Measurements from ENCODE around the gene GPC6. TPM values are rescaled to one million over a fixed set of nuclear protein-coding genes. Genes with fewer than 3 reads are reported as not detected.
A peak's percentile ranks its signal among the peaks of the same experiment; 100 is the strongest.

Gene GPC6
- polyA plus RNA-seq, 10 donors = 8.0 to 21.9 (median 15.3) TPM

DNA sequence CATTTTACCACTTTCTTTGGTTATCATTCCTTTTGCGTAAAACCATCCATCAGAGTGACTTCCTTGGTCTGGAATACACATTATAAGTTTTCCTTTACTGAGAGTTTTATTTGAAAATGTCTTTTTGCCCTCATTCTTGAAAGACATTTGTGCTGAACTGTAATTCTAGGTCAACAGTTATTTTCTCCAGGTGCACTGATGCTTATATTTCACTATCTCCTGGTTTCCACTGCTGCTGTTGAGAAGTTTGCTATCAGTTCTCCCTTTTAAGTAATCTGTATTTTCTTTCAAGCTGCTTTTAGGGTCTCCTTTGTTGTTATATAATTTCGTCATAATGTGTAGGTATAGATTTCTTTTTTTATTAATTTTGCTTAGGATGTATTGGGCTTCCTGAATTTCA is 1092.9 kb downstream of the GPC6 start:
- DNase-seq = no peak

- no peak for DNase-seq
Observed at GRCh38 chr13:94322925-94323763, 1096.5 kb downstream of the GPC6 start.

- DNase-seq = no peak
Observed at GRCh38 chr13:94323764-94324758, 1097.5 kb downstream of the GPC6 start.

- no peak for DNase-seq
Observed at GRCh38 chr13:94324767-94325540, 1098.3 kb downstream of the GPC6 start.

DNA sequence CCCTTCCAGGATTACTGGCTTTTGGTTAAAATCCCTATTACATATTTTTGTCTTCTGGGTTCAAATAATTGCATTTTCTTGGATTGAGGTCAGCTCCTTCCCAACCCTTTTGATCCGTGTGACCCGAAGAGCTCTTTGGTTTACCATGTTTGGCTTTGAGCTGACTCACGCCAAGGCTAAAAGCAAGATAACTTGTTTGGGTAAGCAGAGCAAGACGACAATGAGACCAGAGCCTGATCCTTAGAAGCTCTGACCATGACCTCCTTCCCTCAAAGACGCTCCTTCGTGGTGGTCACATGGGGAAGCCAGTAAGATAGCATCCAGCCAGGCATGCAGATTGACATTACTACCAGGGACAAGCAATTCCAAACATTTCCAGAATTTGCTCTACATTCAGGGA is 1099.0 kb downstream of the GPC6 start:
- DNase-seq = no peak

- no peak for DNase-seq
Observed at GRCh38 chr13:94327318-94327717, 1100.7 kb downstream of the GPC6 start.

- DNase-seq = no peak
Observed at GRCh38 chr13:94328381-94329041, 1101.9 kb downstream of the GPC6 start.

GRCh38 chr13:94329277-94329676 is 1102.7 kb downstream of the GPC6 start:
- peak in 1 of 3 donors; percentile 76 for DNase-seq

DNA sequence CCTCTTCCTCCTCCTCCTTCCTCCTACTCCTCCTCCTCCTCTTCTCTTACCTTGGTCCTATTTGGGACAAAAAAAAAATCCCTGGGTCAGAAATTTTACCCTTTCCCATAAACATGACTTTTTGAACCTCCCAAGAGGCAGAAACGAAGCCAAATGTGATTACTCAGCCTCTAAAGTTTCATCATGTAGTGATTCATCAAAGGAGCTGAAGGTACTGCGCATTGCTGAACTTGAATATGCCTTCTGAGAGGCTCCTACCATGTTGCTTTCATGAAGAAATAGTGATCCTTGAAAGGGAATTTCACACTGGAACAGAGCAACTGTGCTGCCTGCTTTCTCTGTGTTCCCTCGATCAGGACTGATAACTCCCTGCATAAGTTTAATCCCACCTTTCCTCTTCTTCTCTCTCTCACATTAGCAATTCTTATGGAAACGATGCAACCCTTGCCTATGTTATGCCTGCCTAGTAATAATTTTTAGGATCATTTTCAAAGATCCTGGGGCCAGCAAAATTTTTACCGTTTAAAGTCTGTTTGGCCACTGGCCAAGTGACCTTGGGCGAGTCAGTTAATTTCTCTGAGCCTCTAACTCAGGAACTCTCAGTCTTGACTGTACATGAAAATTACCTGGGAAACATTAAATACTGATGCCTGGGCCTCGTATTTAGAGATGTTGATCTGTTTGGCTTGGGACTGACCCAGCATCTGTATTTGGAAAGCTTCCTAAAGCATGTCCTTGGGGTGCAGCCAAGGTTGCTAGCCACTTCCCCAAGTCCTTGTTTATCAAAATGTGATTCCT is 1103.3 kb downstream of the GPC6 start:
- DNase-seq = peak; percentile 41 to 85 (median 78)

- DNase-seq = no peak
Observed at GRCh38 chr13:94330552-94331071, 1104.0 kb downstream of the GPC6 start.

- no peak for DNase-seq
Observed at GRCh38 chr13:94331281-94331680, 1104.7 kb downstream of the GPC6 start.

GRCh38 chr13:94332359-94333096 is 1105.9 kb downstream of the GPC6 start:
- DNase-seq = peak in 1 of 3 donors; percentile 83

DNA sequence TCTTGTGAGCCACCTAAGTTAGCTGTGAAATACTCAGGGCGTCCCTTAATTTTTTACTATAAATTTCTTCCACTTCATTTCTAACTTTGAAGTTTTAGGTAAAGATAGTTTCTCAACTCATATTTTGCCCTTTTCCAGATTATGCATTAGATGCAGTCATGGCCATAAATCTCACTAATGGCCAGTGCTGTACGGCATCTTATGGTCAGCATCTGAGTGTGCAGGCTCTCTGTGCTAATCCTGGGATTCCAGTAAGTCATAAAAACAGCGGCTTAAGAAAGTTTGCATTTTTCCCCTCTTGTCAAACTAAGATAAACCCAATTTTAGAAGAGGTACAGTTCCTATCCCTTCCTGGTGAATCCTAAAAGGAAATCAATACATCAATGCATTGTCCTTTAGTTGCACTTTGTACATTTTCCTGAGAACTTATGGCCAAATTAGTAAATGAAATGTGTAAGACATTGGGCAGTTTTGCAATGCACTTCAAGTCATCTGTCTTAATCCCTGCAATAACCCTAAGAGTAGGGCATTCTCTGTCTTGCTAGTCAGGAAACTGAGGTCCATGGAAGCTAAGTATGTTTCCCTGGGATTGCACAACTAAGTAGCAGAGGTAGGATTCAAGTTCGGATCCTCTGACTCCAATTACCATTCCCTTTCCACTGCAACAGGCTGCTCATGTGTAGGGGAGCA is 1106.7 kb downstream of the GPC6 start:
- no peak for DNase-seq

- DNase-seq = peak in 1 of 3 donors; percentile 86
Observed at GRCh38 chr13:94335761-94336526, 1109.3 kb downstream of the GPC6 start.

DNA sequence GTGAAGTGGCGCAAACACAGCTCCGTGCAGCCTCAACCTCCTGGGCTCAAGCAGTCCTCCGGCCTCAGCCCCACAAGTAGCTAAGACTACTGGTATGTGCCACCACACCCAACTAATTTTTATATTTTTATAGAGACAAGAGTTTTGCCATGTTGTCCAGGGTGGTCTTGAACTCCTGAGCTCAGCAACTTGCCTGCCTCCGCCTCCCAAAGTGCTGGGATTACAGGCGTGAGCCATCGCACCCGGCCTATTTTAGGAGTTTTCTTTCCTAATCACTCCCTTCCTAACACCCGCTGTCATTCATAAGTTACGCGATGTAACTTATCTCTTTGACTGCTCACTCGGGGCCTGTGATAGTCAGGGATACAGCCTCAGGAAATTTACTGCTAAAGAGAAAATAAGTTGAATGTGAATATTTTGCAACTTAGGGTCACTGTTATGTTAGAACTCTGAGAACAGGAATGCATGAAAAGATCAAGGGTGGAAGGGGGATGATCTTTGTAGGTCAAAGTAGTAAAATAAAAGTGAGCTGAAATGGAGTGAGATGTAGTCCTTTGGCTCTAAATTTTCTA is 1112.6 kb downstream of the GPC6 start:
- no peak for DNase-seq

- peak in 1 of 3 donors; percentile 62 for DNase-seq
Observed at GRCh38 chr13:94342436-94343242, 1116.0 kb downstream of the GPC6 start.

- peak in 1 of 3 donors; percentile 46 for DNase-seq
Observed at GRCh38 chr13:94343243-94343585, 1116.6 kb downstream of the GPC6 start.
